SH-SY5Y (cell line): ENCODE data around the gene C9orf72.

ENCODE experiments used
- GATA2 ChIP-seq: IDR thresholded peaks from 2 replicates; pipeline ENCODE4 v1.6.1; 2011; ENCODE audit warnings: mild to moderate bottlenecking, low read depth, low read length
- GATA3 ChIP-seq: IDR thresholded peaks from 2 replicates; pipeline ENCODE4 v1.6.1; 2011; ENCODE audit warnings: low read depth, mild to moderate bottlenecking, low read length, moderate library complexity

The C9orf72 gene

DNA sequence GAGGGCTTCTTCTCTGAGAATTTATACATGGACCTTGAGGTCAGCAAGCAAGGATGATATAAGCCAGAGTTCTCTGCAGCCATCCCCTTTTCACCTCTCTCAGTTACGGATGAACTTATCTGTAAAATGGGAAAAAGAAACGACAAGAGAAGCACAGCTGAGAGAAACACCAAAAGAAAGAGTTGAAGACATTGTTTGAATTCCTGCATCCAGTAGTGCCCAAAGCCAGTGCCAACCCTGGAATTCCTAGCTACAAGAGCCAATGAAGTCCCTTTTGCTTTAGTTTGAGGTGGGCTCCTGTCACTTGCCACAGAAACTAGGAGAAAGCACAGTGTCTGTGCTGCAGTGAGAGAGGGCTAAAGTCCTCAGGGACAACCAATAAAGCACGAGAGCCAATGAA lies 37.1 kb downstream of the C9orf72 start:
- TF ChIP-seq GATA3, result no peak
- no peak for TF ChIP-seq GATA2

DNA sequence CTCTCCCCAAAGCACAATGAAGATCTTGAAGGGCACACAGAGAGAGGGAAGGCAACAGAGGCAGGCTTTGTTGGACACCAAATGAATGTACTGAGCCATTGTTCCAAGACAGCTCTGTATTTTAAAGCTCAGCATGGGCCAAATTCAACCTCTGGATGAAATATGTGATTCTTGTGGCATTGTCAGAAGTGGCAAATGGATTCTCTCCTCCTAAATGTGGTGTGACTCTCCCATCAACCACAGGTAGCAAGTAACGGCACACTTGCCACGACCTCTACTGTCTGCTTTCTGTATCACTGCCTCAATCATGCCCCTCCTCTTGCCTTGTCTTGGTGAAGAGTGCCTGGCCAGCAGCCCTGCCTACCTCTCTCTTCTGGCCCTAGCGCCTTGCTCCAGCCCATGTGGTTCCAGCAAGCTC lies 37.6 kb downstream of the C9orf72 start:
- TF ChIP-seq GATA2, result no peak
- TF ChIP-seq GATA3, result no peak

DNA sequence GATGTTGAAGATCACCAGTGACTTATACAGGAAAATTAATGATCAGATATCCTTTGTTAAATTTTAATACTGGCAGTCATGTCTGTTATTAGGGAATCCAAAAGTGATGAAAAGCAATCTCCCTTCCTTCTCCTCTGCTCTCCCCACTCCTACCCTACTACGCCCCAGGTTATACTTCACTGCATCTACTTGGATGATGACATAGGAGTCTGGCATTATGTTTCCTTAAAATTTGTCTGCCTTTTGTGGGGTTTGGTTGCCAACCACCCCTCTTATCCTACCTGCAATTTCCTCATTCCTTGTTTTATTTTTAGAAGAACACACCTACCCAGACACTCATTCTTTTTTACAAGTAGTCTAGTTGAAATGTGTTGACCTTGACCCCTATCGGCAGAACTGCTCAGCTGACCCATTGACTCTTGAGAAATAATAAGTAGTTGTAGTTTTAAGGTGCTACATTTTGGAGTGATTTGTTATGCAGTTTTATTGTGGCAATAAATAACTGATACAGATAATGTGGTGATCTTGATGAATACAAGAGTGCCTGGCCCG lies 38.5 kb downstream of the C9orf72 start:
- no peak for TF ChIP-seq GATA2
- TF ChIP-seq GATA3, result no peak

- TF ChIP-seq GATA3, result no peak
- TF ChIP-seq GATA2, result no peak
Observed at GRCh38 chr9:27534131-27534530, 39.1 kb downstream of the C9orf72 start.

DNA sequence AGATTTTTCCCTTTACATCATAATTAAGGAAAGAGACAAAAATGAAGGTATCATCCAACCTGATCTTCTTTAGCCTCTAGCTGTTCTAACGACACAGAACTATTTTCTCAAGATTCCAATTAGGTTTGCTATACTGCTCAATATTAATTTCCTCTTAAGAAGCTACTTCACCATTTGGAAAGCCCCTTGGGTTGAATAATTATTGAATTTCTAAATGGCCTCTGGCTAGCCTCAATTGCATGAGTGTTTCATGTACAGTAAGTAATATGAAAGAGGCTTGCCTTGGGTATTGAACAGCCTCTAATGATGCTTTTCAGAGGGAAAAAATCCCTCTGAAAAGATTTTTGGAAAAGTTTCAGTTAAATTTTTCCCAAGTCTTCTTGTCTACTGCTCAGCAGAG lies 40.0 kb downstream of the C9orf72 start:
- TF ChIP-seq GATA2 (no peak), GATA3 (no peak)

- TF ChIP-seq GATA2 (no peak), GATA3 (no peak)
Observed at GRCh38 chr9:27532046-27532445, 41.2 kb downstream of the C9orf72 start.

DNA sequence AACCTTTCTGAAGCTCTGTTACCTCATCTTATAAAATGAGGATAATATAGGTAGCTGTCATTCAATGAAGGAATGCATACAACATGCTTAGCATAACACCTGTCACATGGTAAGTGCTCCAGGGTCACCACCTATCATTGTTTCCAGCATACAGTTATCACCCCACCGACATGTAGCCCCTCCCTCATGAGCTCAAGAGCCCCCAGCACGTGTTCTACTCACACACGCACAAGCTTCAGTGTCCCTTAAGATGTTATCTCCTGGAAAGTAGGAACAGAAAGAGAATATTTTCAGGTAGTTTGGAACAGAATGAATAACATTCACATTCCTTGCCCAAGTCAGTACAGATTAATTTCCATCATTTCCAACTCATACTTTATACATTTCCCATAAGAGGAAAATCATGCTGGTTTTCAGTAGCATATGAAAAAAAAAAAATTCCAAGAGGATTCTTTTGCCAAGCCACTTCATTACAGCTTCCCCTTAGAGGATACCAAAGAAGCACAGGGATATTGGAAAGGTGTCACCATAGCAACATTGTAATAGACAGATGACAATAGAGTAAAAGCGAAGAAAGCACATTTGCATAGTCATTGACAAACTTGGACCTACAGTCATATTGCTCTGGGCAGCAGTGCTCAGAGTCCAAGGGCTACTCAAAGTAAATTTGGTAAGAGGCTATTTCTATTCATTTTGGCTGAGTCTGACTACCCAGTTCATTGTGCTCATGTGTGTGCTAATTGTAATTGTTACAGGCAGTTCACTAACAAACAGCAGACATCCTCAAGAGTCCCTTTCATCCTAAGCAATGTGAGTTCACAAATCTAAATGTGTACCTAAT lies 42.1 kb downstream of the C9orf72 start:
- no peak for TF ChIP-seq GATA2
- TF ChIP-seq GATA3, result no peak

DNA sequence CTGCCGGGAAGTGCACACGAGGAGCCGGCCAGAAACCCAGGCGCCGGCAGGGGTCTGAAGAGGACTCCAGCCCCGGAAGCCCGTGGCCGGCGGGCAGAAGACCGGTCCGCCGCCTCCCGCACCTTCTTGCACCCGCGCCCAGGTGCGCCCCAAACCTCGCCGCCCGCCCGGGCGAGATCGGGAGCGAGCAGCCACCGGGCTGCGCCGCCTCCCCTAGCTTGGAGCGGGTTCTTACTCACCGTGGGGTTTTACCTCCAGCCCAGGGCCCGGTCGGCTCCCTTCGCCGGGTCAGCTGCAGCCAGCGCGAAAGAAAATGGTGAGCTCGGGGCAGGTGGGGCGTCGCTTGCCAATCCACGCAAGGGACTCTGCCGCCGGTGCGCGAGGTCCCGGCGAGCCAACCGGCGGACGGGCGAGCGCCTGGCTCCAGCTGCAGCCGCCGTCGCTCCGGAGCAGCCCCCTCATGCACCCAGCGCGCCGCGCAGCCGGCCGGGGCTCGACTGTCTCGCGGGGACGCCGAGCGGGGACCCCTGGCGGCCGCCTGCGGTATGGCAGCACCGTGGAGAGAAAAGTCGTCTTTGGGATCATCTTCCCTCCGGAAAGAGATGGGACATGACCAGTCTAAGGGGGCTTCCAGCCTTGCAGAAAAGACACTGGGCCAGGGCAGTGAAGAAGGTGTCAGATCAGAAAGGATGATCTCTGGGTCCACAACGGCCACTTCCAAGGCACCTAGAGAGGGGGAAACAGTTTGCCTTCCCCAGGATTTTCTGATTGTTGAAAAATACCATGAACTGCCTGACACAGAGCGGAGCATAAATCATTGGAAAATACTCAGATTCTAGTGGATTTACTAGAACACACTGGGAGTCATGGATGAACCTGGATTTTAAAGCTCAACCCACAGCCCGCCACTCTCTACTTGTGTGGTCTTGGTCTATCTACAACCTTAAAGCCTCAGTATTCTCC lies 43.7 kb downstream of the C9orf72 start, which contains the start of gene MOB3B:
Gene MOB3B, minus strand, starts transcription at position 499 of the 963 bp plus-strand sequence. CDS start 74,264 bp downstream, outside the sequence.
- TF ChIP-seq GATA3 (no peak), GATA2 (no peak)

- TF ChIP-seq GATA3 (no peak), GATA2 (no peak)
Observed at GRCh38 chr9:27528886-27529315, 44.4 kb downstream of the C9orf72 start.

GRCh38 chr9:27528076-27528885 lies 45.0 kb downstream of the C9orf72 start:
- TF ChIP-seq GATA2 (no peak), GATA3 (no peak)

DNA sequence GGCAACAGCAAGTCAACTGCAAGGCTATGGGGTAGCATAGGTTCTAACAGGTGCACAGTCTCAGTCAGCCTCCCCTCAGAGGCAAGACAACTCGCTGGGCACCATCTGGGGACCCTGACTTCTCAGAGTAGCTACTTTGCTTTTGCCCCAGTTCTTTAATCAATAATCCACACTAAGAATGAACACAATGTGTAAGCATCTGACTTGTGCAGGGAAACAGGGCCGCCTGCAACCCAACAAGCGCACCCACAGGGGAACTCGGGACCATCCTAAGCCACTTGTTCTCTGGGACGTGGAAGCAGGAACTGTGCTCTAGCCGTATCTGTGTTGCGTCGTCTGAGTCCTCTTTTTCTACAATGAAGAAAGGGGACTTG lies 45.6 kb downstream of the C9orf72 start:
- no peak for TF ChIP-seq GATA3
- TF ChIP-seq GATA2, result no peak

- no peak for TF ChIP-seq GATA2
- TF ChIP-seq GATA3, result no peak
Observed at GRCh38 chr9:27524236-27524635, 49.0 kb downstream of the C9orf72 start, which contains the start of gene IFNK. TSS of gene IFNK (plus strand) at chr9:27524290. CDS start at chr9:27524337, 47 bp downstream.

DNA sequence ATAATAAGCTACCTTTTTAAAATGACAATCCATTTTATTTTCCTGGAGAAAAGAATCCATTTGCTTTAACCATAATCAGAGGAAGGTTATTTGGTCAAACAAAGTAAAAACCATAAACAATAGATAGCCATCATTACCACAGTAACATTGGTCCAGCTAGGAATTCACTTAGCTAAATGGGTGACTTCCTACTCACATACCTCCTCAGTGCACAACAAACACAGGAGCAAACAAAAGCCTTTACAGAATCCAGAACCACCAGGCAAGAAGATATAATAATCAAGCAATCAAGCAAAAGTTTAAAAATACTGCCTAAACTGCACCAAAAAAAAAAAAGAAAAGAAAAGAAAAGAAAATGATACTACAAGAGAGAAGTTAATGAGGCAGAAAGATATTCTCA lies 50.1 kb downstream of the C9orf72 start:
- TF ChIP-seq GATA2 (no peak), GATA3 (no peak)
